Activated CD8-positive, alpha-beta memory T cell treated with anti-CD3 and anti-CD28 coated beads, Interleukin-2, amount 50 U/mL, for 1 hour (primary cell): Measurements from ENCODE around the gene RBM48.
"Not testable (repeated sequence)": the region's sequence is repeated elsewhere in the genome, so short reads cannot be mapped to it uniquely, and the experiment has no call there.

Experiments used
- DNase-seq: peaks from one replicate; pipeline ENCODE4 v3.0.0-alpha.2; 2020; ENCODE audit errors: extremely low read depth

Gene RBM48

GRCh38 chr7:92528188-92528957 is at the start of gene RBM48, which contains the start of gene PEX1:
TSS of gene RBM48 (plus strand) at chr7:92528795. CDS start at chr7:92528814, 19 bp downstream.
TSS of gene PEX1 (minus strand) at chr7:92528520. CDS start at chr7:92528435, 85 bp downstream.
- DNase-seq: peak; percentile 88

- not testable (repeated sequence) for DNase-seq
Observed at GRCh38 chr7:92479146-92479545, 49.4 kb upstream of the RBM48 start.

DNA sequence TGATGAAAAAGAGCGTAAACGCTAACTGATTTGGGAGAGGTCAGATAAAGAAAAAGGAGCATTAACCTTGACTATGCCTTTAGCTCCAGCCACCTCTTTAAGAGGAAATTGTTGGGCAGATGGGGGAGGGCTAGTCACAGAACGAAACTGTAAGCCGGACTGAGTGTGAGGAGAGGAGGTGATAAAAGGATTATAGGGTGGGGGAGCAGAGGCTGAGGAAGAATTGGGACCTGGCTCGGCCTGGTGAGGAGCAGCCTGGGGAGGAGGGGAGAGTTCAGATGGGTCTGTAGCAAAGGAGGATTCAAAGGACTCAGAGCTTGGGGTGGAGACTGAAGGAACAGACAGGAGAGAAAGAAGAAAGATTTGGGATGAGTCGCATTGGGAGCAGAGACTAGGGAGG is 45.0 kb upstream of the RBM48 start:
- not testable (repeated sequence) for DNase-seq

GRCh38 chr7:92484226-92484625 is 44.4 kb upstream of the RBM48 start:
- DNase-seq: not testable (repeated sequence)

DNA sequence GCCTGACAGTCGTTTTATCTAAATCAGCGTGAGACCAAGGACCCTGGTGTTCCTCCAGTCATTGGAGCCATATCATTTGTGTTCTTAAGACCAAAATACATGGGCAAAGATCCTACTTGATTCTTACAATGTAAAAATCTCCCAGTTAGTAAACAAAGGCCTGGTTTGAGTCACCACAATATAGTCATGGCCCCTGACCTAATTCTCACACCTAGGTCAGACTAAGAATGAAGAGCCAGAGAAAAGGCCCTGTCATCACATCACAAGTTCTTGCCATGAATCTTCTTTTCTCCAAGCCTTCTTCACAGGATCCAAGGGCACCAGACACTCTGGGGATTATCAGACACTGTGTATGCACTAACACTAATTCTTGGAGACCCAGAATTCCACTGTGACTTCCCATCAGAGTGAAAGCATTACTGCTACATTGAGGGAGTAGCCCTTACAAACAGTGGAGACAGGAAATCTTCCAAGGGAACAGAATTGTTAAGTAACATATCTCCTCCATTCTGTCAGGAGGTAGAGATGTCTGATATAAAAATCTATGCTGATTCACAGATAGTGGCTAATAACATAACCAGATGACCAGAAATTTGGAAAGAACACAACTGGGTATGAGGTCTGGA is 43.2 kb upstream of the RBM48 start:
- DNase-seq: no peak

DNA sequence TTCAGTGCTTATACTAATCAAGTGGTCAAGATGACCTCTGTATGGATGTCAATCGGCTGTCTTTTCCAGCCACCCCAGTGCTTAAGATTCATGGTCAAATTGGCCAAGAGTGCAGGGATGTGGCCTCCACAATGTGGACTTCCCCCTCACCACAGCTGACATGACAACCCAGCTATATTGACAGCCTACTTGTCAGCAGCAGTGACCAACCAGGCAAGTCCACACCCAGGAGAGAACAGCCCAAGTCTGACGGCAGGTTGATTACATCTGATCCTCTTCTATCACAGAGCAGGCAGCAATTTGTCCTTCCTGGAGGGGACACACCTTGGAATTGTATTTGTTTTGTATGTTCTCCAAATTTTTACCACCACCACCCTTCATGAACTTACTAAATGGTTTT is 42.6 kb upstream of the RBM48 start:
- DNase-seq: no peak

GRCh38 chr7:92487804-92488203 is 40.8 kb upstream of the RBM48 start:
- DNase-seq: no peak

- DNase-seq: no peak
Observed at GRCh38 chr7:92489634-92490033, 39.0 kb upstream of the RBM48 start.

GRCh38 chr7:92496876-92497275 is 31.7 kb upstream of the RBM48 start:
- no peak for DNase-seq

DNA sequence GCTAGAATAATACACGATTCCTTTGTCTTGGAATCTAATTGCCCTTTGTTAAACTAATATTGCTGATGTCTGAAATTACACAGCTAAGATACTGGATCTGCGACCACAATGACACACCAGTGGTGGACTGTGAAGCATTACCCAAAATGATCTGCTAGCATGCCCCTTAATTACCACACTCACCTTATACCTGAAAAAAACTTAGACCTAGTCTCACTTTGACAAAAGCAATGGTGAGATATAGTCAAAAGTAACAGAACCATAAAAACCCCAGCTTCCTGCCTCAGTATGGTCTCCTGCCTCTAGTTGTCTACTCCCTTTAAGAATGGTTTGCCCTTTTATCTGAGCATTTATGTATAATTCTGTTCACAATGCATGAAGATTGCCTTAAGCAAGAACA is 30.0 kb upstream of the RBM48 start:
- no peak for DNase-seq

DNA sequence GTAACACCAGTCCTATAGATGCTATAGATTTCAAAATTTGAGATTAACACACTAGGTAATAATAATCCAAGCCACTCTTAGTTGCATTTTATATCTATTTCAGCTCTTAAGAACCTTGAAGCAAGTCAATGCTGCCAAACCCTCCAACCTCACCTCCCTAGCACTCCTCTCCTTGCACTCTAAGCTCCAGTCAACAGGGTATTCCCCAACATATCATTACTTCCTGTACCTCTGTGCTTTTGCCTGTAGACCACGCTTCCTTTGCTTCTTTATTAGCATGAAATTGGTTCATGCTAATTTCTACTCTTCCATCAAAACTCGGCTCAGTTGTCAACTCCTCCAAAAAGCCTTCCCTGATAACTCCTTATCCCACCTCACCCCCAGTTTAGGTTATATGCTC is 24.8 kb upstream of the RBM48 start:
- no peak for DNase-seq

DNA sequence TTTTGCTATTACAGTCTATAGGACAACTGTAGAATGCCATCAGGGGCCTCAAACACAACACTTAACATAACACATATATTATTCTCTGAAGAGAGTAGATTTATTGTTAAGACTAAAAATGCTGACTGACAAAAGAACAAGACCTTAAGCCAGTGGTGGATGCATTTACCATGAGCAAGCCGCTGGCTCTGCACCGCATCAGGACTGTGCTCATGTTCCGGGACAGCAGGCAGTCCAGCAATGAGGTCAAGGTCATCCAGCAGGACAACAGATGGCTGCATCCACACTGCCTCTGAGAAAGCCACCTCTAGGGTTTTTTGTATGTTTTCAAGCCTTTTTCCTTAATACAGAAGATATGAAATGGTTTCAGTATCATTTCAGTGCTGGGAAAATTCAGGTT is 24.0 kb upstream of the RBM48 start:
- no peak for DNase-seq

DNA sequence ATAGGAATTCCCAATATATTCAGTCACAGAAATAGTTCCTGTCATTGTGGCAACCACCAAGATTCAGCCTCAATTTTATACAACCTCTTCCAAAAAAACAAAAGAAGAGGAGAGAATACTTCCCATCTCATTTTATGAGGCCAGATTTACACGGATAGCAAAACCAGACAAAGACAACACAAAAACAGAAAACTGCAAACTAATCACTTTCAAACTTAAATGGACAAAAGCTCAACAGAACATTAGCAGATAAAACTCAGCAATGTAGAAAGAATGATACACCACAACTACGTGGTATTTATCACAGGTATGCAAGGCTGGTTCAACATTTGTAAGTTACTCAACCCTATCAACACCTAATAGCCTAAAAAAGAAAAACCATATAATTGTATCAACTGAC is 22.2 kb upstream of the RBM48 start:
- no peak for DNase-seq

DNA sequence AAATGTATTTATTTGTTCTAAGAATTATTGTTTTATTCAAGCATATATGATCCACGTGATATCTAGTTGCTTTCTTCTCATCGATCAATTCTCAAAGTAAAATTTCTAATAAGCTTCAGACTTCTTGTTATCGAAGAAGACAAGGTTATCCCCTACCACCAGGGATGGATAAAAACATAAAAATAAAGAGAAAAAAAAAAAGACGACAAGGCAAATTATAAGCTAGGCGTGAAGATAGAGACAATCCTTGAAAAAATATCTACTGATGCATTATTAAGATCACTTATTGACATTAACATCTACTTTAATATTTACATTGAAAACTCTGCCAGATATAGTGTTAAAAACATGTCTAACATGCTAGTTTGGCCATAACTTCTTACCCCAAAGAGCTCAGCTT is 19.6 kb upstream of the RBM48 start:
- no peak for DNase-seq

DNA sequence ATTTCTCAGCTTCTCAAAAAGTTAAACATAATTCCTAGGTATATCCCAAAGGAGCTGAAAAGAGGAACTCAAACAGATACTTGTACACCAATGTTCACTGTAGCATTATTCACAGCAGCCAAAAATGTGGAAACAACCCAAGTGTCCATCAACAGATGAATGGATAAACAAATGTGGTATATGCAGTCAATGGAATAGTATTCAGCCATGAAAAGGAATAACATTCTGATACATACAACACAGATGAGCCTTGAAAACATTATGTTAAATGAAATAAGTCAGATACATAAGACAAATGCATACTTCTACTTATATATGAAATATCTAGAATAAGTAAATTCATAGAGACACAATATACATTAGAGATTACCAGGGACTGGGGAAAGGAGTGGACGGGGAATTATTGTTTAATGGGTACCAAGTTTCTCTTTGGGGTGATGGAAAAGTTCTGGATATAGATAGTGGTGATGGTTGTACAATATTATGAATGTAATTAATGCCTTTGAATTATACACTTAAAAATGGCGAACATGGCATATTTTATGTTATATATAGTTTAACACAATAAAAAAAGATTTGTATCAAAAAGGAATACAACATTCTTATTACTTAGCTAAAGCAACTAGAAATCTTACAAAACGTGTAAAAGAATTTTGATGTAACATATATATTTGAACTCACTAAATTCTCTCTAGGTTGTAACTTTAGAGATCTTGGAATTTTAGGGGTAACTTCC is 15.3 kb upstream of the RBM48 start:
- DNase-seq: no peak

DNA sequence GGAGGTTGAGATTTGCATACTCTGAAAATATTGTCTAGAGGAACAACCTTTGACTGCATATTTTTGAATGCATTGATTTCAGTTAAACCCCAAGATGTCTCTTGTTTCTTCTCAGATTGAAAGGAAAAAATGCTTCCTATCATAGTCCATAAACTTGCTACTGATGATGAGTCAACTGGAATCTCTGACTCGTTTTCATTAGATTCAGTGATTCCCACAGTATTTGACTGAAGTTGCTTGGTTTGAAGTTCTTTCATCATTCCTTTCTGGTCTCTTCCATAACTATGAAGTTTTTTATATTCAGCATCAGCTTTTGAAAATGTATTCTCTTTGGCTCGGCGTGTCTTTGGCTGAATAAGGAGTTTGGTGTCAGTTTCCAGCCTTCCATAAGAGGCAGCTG is 11.0 kb upstream of the RBM48 start:
- DNase-seq: no peak

GRCh38 chr7:92520024-92520423 is 8.6 kb upstream of the RBM48 start:
- DNase-seq: no peak

GRCh38 chr7:92523110-92523509 is 5.5 kb upstream of the RBM48 start:
- DNase-seq: no peak

- DNase-seq: peak; percentile 2
Observed at GRCh38 chr7:92527300-92528187, 1.1 kb upstream of the RBM48 start.

GRCh38 chr7:92528958-92529264 is 316 bp downstream of the RBM48 start:
- no peak for DNase-seq

- DNase-seq: no peak
Observed at GRCh38 chr7:92534572-92534971, 6.0 kb downstream of the RBM48 start.

- DNase-seq: not testable (repeated sequence)
Observed at GRCh38 chr7:92543542-92543941, 14.9 kb downstream of the RBM48 start.
